GM18951 (cell line): ENCODE results near the gene PLXDC2.
"Not testable (repeated sequence)": the region's sequence is repeated elsewhere in the genome, so short reads cannot be mapped to it uniquely, and the experiment has no call there.

ENCODE experiments used
- POLR2A ChIP-seq: IDR thresholded peaks from 4 replicates; pipeline ENCODE4 v1.6.1; 2011; ENCODE audit warnings: mild to moderate bottlenecking; ENCODE audit not compliant: insufficient read length, insufficient read depth; ENCODE audit errors: extremely low read depth
- in situ Hi-C: fragments of 300-500 bp; cut with MboI; formaldehyde crosslinking; loops from one replicate; pipeline ENCODE4 v1.12.0; 2022; ENCODE audit warnings: low sequenced_read_pairs, mixed read lengths, inconsistent platforms; ENCODE audit not compliant: unreplicated experiment

Gene PLXDC2

DNA sequence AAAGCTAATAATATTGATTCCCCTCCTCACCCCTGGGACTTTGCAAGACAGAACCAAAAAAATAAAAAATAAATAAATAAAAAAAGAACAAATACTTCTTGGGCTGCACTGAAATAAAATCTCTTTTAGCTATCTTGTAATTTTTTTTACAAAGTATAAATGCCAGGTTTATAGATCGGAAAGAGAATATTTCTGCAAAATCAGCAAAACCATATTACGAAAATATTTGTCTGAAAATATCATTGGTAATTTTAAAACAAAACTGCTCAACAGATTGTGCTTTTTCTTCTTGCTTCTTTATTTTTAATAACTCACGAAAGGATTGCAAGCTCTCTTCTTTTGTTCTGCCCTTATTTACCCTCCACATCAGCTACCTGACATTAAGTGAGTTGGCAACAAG lies 213.3 kb downstream of the PLXDC2 start:
- in situ Hi-C loops: no loop called here
- no peak for TF ChIP-seq POLR2A

DNA sequence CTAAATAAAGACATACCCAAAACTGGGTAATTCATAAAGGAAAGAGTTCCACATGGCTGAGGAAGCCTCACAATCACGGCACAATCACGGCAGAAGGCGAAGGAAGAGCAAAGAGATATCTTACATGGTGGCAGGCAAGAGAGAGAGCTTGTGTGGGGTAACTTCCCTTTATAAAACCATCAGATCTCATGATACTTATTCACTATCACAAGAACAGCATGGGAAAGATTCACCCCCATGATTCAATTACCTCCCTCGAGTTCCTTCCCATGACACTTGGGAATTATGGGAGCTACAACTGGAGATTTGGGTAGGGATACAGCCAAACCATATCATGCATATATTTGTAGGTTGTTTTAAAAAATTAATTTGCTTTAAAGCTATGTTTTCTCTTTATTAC lies 217.2 kb downstream of the PLXDC2 start:
- no peak for TF ChIP-seq POLR2A
- in situ Hi-C loops: no loop called here

DNA sequence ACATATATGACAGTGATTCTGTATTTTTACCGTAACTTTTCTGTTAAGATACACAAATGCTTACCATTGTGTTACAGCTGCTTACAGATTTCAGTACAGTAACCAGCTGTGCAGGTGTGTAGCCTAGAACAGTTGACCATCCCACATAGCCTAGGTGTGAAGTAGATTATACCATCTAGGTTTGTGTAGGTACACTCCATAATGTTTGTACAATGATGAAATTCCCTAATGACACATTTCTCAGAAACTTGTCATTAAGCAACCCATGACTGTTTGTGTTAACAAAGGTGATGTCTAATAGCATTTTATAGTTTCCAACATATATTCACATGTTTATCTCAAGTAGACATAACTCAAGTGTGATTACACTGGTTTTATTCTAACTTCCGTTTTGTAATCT lies 218.5 kb downstream of the PLXDC2 start:
- in situ Hi-C loops: no loop called here
- TF ChIP-seq POLR2A: no peak

DNA sequence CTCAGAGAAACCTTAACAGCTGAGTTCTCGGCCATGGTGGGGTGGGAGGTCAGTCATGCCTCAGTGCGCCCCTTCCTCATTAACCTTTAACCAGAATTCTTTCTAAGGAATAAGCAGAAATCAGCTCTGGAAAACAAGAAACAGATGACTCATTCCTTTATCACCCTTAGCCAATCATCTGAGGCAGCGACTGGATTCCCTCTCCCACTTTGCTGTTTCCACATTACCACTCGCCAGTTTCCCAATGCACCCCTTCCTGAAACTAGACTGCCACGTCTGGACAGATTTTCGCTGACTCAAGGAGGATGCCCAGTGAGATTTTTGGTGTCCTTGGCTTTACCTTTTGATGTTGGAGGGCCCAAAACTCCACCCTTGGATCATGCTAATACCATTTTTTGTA lies 223.8 kb downstream of the PLXDC2 start:
- TF ChIP-seq POLR2A: no peak

DNA sequence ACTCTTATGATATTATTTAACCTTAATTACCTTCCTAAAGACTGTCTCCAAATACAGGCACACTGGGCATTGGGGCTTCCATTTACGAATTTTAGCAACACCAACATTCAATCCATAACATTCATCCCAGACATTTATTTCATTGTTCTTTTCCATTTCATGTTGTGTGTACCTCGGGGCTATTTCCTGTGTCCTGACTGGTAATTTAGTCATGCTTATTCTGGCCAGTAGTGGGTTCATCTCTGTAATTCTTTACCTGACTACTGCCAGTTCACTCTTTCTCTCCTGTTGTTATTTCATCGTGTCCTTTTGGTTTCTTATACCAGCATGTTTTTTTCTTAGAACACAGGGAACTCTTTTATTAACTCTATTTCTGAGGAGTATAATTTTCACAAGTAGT lies 225.7 kb downstream of the PLXDC2 start:
- TF ChIP-seq POLR2A: no peak
- in situ Hi-C loops: no loop called here

More for the DNA sequence above, 223.8 kb downstream of the PLXDC2 start:
- in situ Hi-C loops: no loop called here

DNA sequence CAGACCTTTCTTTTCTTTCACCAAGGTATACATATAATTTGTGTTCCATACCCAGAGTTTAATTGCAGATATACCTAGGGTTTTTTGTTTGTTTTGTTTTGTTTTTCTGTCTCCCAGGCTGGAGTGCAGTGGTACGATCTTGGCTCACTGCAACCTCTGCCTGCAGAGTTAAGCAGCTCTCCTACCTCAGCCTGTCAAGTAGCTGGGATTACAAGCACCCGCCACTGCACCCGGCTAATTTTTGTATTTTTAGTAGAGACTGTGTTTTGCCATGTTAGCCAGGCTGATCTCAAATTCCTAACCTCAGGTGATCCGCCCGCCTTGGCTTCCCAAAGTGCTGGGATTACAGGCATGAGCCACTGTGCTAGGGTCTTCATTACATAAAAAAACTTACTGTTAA lies 228.9 kb downstream of the PLXDC2 start:
- in situ Hi-C loops: not testable (repeated sequence)

DNA sequence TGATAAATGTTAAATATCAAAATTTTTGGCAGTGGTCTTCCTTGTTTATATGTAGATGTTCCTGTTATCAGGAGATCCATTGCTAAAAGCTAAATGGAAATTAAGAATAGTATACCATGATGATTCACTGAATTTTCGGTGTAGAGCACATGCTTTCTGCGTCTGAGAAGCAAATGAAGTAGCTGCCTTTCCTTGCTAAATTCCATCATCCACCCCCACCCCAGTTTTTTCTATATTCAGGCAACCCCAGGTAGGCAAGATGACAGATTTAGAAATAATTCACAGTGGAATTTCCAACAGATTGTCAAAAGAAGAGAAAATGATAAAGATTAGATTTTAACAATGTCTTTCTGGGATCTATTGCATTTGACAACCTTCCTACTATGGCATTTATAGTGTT lies 231.9 kb downstream of the PLXDC2 start:
- in situ Hi-C loops: no loop called here
- no peak for TF ChIP-seq POLR2A

DNA sequence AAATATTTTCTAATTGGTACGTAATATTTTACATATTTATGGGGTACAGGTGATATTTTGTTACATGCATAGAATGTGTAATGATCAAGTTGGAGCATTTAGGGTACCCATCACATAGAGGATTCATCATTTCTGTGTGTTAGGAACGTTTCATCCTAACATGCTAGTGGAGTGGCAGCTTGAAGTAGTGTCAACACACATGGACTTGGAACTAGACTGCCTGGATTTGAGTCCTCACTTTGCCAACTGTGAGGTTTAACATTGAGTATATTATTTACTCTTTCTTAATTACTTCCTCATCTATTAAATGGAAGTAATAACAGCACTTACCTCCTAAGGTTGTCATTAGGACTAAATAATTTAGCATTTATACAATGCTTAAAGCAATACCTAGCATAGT lies 241.9 kb downstream of the PLXDC2 start:
- in situ Hi-C loops: no loop called here
- TF ChIP-seq POLR2A: no peak

DNA sequence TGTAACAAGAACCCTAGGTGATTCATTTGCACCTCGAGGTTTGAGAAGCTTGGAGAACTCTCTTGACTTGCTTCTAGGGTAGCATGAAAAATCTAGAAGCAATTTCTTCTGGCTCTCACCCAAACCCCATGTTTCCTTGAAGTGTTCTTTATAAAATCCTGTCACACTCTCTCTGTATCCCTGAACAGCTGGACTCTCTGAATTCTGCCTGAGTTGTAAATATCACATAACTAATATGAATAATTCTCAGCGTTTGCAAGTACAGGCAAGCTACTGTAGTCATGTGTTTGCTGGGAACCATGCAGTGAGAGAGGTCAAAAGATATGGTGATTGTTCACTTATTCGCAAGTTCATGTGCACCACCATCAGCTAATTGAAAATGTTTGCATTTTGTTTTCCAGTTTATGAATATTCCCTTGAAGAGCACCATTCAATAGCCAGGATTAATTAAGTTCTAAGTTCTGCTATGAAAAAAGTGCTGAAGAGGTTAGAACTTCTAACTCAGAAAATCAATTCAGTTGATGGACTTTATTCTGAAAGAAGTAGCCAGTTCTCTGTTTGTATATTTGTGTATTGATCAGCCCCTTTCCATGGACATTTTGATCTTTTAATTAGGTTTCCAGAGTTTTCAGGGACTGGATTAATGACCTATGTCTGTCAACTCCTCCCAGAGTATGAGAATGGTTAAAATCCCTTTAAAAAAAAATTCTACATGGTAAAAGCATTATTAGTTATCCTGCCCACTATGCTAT lies 243.0 kb downstream of the PLXDC2 start:
- TF ChIP-seq POLR2A: no peak
- in situ Hi-C loops: no loop called here

DNA sequence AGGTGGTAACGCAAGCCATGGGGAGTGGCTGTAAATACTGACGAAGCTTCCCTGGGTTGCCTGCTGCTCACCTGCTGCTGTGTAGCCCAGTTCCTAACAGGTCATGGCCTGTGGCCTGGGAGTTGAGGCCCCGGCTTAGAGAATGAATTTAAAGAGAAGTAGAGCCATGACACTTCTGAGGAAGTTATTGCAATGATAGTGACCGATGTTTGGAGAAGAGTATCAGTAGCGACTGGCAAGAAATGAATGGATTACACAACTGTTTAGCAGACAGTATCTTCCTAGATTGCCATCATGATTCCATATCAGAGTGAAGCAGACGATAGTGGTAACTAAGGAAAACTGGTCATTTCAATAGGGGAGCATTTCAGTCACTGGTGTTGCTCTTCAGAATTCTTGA lies 249.6 kb downstream of the PLXDC2 start:
- in situ Hi-C loops: no loop called here
- no peak for TF ChIP-seq POLR2A

DNA sequence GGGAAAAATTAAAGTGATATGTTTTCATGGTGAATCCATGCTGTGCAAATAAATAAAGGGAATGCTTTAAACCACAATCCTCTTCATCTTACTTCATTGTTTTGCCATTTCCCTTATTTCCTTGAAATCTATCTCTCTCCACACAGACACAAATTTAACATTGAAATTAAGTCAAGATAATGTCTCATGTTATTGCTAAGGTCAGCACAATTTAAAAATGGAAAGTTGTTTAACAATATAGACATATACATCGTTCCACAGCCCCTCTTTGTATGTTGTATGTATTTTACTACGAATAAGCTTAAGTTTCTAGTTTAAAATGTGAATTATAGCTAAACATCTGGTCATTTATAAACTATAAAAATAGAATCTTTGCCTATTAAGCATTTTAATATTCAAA lies 256.9 kb downstream of the PLXDC2 start:
- TF ChIP-seq POLR2A: no peak
- in situ Hi-C loops: no loop called here

DNA sequence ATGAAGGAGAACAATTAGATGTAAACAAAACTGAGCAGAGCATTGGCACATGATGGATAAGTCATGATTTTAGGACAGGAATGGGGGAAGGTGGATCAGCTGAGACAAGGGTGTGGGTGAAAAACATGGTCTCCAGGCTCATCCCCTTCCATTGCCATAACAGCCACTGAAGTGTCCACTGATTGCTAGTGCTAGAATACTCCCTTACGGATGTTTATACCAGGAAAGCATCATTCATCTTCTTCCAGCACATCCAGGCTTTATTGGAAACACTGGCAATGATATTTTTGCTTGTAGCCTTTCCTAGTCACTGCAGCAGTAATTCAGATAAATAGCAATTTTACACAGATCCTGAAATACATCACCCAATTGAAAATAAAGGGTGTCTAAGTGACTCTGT lies 259.5 kb downstream of the PLXDC2 start:
- in situ Hi-C loops: no loop called here
- TF ChIP-seq POLR2A: no peak

DNA sequence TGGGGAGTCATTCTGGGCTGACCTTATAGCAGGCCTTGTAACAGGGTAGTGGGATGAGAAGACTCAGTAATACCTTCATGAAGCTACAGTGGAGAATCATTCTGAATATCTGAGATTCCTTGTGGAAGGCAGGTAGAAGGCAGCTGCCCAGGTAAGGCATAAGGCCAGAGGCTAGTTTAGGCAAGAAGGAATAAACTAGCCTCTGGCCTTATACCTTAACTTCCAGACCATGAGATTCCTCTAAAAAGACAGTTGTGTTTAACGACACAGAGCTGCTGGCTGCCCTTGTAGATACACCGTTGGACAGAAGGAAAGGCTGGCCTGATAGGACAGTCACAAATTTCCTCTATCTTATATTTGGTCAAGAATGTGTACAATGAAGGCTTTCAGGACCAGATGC lies 268.2 kb downstream of the PLXDC2 start:
- TF ChIP-seq POLR2A: no peak
- in situ Hi-C loops: no loop called here

DNA sequence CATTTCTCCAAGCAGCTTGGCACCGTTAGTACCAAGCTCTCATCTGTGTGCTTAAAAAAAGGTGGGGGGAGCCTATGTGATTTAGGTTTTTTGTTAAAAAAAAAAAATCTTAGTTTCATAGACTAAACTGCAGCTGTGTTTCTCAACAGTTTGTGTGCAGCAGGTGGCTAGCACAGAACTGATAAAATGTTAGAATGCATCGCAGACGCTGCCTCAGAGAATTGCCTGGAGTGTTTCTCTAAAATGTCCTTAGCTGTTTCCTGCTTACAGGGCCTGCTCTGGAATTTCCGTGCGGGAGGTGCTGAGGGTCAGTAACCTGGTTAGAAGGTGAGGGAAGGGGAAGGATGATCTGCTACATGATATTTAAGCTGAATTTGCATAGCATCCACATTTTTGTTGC lies 268.9 kb downstream of the PLXDC2 start:
- no peak for TF ChIP-seq POLR2A
- in situ Hi-C loops: no loop called here

DNA sequence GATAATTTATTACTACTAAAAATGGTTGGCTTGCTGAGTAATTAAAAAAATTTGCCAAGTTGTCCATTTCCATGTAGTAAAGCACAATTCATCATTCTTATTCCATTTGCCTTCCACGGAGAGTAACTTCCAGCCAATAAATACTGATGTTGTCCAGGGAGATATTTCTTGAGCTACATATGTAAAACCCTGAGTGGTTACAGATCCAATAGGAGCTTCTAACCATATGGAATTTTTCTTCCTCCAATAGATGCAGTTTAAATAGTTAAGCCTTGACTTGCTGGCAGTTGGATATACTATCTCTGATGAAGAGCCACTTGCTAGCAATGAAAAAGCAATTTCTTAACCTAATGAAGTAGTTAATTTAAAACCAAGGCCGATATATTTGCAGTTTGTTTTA lies 271.1 kb downstream of the PLXDC2 start:
- in situ Hi-C loops: no loop called here

More for the DNA sequence above, 271.1 kb downstream of the PLXDC2 start:
- no peak for TF ChIP-seq POLR2A
